ENCODE measurements around the gene IL36A. TPM values are rescaled to one million over a fixed set of nuclear protein-coding genes. Genes with fewer than 3 reads are reported as not detected.

The IL36A gene
- total and polyA plus RNA-seq, 8 donors = not detected

GRCh38 chr2:113010088-113010487 lies 4.8 kb downstream of the IL36A start:
- FAIRE-seq (no peak), DNase-seq (no peak), ATAC-seq (no peak)
- no peak overlapping the region for H3K27ac ChIP-seq
- H3K36me3 ChIP-seq = no peaks in the 10 kb centered on the region
- H3K4me3 ChIP-seq = no peak overlapping the region
- no peaks in the 10 kb centered on the region for H3K4me1 ChIP-seq
- WGBS, 2 donors = 43 to 53% methylated on average over 2 of the region's 2 CpGs
- no peaks in the 10 kb centered on the region for H3K27me3 ChIP-seq
- intact Hi-C loops (cut with DNase I) = no loop called here
- H3K9me3 ChIP-seq = no peaks in the 10 kb centered on the region
- no peak for TF ChIP-seq CTCF (IDR thresholded peaks at IDR 0.05)

GRCh38 chr2:113011108-113011507 lies 5.8 kb downstream of the IL36A start:
- no peaks in the 10 kb centered on the region for H3K27me3 ChIP-seq
- no peaks in the 10 kb centered on the region for H3K9me3 ChIP-seq
- H3K4me1 ChIP-seq = no peaks in the 10 kb centered on the region
- H3K27ac ChIP-seq = no peak overlapping the region
- intact Hi-C loops (cut with DNase I) = no loop called here
- WGBS, 2 donors = 94 to 95% methylated on average over 1 of the region's 1 CpG
- ATAC-seq = no peak
- FAIRE-seq = no peak
- DNase-seq = no peak
- no peak overlapping the region for H3K4me3 ChIP-seq
- TF ChIP-seq CTCF (IDR thresholded peaks at IDR 0.05) = no peak
- no peaks in the 10 kb centered on the region for H3K36me3 ChIP-seq

- Histone ChIP-seq H3K36me3 (no peaks in the 10 kb centered on the region), H3K27me3 (no peaks in the 10 kb centered on the region), H3K4me3 (no peak overlapping the region), H3K27ac (no peak overlapping the region), H3K9me3 (no peaks in the 10 kb centered on the region), H3K4me1 (no peaks in the 10 kb centered on the region)
- FAIRE-seq (no peak), ATAC-seq (peak in 2 of 4 donors; percentile 40 to 61), DNase-seq (no peak)
- no peak for TF ChIP-seq CTCF (IDR thresholded peaks at IDR 0.05)
- WGBS, 2 donors = 60 to 72% methylated on average over 8 of the region's 8 CpGs
- intact Hi-C loops (cut with DNase I) = no loop called here
These were observed 7.4 kb downstream of the IL36A start for GRCh38 chr2:113012436-113013335.

GRCh38 chr2:113013336-113013661 lies 8.0 kb downstream of the IL36A start:
- no peak overlapping the region for H3K4me3 ChIP-seq
- ATAC-seq (no peak), FAIRE-seq (no peak), DNase-seq (no peak)
- H3K27ac ChIP-seq = no peak overlapping the region
- H3K27me3 ChIP-seq = no peaks in the 10 kb centered on the region
- H3K36me3 ChIP-seq = no peaks in the 10 kb centered on the region
- no peak for TF ChIP-seq CTCF (IDR thresholded peaks at IDR 0.05)
- H3K9me3 ChIP-seq = no peaks in the 10 kb centered on the region
- no peaks in the 10 kb centered on the region for H3K4me1 ChIP-seq
- WGBS, 2 donors = 63 to 77% methylated on average over 3 of the region's 3 CpGs
- intact Hi-C loops (cut with DNase I) = no loop called here

- no peak overlapping the region for H3K4me3 ChIP-seq
- DNase-seq = no peak
- intact Hi-C loops (cut with DNase I) = no loop called here
- H3K27ac ChIP-seq = no peak overlapping the region
- H3K4me1 ChIP-seq = no peaks in the 10 kb centered on the region
- H3K9me3 ChIP-seq = no peaks in the 10 kb centered on the region
- FAIRE-seq = no peak
- H3K36me3 ChIP-seq = no peaks in the 10 kb centered on the region
- H3K27me3 ChIP-seq = no peaks in the 10 kb centered on the region
- no peak for TF ChIP-seq CTCF (IDR thresholded peaks at IDR 0.05)
- 90 to 97% methylated on average over 2 of the region's 2 CpGs for WGBS, 2 donors
- ATAC-seq = no peak
These were observed 8.8 kb downstream of the IL36A start for GRCh38 chr2:113014067-113014466.
